ENCODE data around the gene GPR27. TPM values are rescaled to one million over a fixed set of nuclear protein-coding genes. Genes with fewer than 3 reads are reported as not detected.

The GPR27 gene
- total RNA-seq, 1 donor from 2014 or later = 6.1 TPM

- TF ChIP-seq, protein P1, sequence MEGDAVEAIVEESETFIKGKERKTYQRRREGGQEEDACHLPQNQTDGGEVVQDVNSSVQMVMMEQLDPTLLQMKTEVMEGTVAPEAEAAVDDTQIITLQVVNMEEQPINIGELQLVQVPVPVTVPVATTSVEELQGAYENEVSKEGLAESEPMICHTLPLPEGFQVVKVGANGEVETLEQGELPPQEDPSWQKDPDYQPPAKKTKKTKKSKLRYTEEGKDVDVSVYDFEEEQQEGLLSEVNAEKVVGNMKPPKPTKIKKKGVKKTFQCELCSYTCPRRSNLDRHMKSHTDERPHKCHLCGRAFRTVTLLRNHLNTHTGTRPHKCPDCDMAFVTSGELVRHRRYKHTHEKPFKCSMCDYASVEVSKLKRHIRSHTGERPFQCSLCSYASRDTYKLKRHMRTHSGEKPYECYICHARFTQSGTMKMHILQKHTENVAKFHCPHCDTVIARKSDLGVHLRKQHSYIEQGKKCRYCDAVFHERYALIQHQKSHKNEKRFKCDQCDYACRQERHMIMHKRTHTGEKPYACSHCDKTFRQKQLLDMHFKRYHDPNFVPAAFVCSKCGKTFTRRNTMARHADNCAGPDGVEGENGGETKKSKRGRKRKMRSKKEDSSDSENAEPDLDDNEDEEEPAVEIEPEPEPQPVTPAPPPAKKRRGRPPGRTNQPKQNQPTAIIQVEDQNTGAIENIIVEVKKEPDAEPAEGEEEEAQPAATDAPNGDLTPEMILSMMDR (IDR thresholded peaks at IDR 0.05; ENCODE audit: unreplicated experiment) = no peak
- Mint-ChIP-seq H3K27ac (no peak overlapping the region), H3K27me3 (peaks cover 55% of the 10 kb centered on the region), H3K4me1 (ENCODE audit: low read depth) (no peaks in the 10 kb centered on the region), H3K36me3 (ENCODE audit: insufficient read depth) (no peaks in the 10 kb centered on the region), H3K9me3 (ENCODE audit: low read depth) (no peaks in the 10 kb centered on the region), H3K4me3 (ENCODE audit: low read depth) (no peak overlapping the region)
- no peak for DNase-seq (ENCODE audit: low spot score, unreplicated experiment)
These were observed 38.0 kb downstream of the GPR27 start for GRCh38 chr3:71791634-71792033.

GRCh38 chr3:71796290-71796689 lies 42.6 kb downstream of the GPR27 start:
- H3K4me3 Mint-ChIP-seq (ENCODE audit: low read depth) = no peak overlapping the region
- H3K27me3 Mint-ChIP-seq = peaks cover 35% of the 10 kb centered on the region
- DNase-seq (ENCODE audit: low spot score, unreplicated experiment) = no peak
- no peaks in the 10 kb centered on the region for H3K4me1 Mint-ChIP-seq (ENCODE audit: low read depth)
- no peaks in the 10 kb centered on the region for H3K36me3 Mint-ChIP-seq (ENCODE audit: insufficient read depth)
- no peak overlapping the region for H3K27ac Mint-ChIP-seq
- H3K9me3 Mint-ChIP-seq (ENCODE audit: low read depth) = no peaks in the 10 kb centered on the region
- TF ChIP-seq, protein P1 (IDR thresholded peaks at IDR 0.05; ENCODE audit: unreplicated experiment) = no peak

- DNase-seq (ENCODE audit: low spot score, unreplicated experiment) = no peak
- Mint-ChIP-seq H3K4me1 (ENCODE audit: low read depth) (no peaks in the 10 kb centered on the region), H3K27ac (no peak overlapping the region), H3K36me3 (ENCODE audit: insufficient read depth) (no peaks in the 10 kb centered on the region), H3K4me3 (ENCODE audit: low read depth) (no peak overlapping the region), H3K9me3 (ENCODE audit: low read depth) (no peaks in the 10 kb centered on the region), H3K27me3 (peaks cover 28% of the 10 kb centered on the region)
- TF ChIP-seq, protein P1 (IDR thresholded peaks at IDR 0.05; ENCODE audit: unreplicated experiment) = no peak
These were observed 43.8 kb downstream of the GPR27 start for GRCh38 chr3:71797455-71797854.

DNA sequence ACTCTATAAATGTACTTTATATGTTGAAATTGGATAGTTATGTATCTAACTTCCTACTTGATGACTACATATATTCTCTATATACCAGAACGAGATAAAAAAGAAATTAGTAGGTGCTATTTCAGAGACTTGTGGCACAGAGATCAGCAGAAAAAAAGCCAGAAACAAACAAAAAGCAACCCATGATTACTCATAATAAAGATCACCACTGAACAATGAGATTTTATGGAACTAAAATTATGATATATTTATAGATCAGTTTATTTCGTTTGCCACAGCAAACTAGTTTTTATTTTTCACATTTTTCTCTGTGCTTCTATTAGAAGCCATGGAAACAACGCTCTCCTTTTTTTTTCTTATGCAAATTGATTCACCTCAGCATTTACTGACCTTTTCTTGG lies 46.4 kb downstream of the GPR27 start:
- no peak for DNase-seq (ENCODE audit: low spot score, unreplicated experiment)
- H3K9me3 Mint-ChIP-seq (ENCODE audit: low read depth) = no peaks in the 10 kb centered on the region
- H3K27ac Mint-ChIP-seq = no peak overlapping the region
- no peaks in the 10 kb centered on the region for H3K36me3 Mint-ChIP-seq (ENCODE audit: insufficient read depth)
- H3K4me3 Mint-ChIP-seq (ENCODE audit: low read depth) = no peak overlapping the region
- TF ChIP-seq, protein P1 (IDR thresholded peaks at IDR 0.05; ENCODE audit: unreplicated experiment) = no peak
- H3K27me3 Mint-ChIP-seq = peaks cover 24% of the 10 kb centered on the region
- H3K4me1 Mint-ChIP-seq (ENCODE audit: low read depth) = no peaks in the 10 kb centered on the region

- TF ChIP-seq, protein P1 (IDR thresholded peaks at IDR 0.05; ENCODE audit: unreplicated experiment) = no peak
- Mint-ChIP-seq H3K4me1 (ENCODE audit: low read depth) (no peaks in the 10 kb centered on the region), H3K36me3 (ENCODE audit: insufficient read depth) (no peaks in the 10 kb centered on the region), H3K27ac (no peak overlapping the region), H3K9me3 (ENCODE audit: low read depth) (no peaks in the 10 kb centered on the region), H3K4me3 (ENCODE audit: low read depth) (no peak overlapping the region), H3K27me3 (peaks cover 16% of the 10 kb centered on the region)
- no peak for DNase-seq (ENCODE audit: low spot score, unreplicated experiment)
These were observed 48.3 kb downstream of the GPR27 start for GRCh38 chr3:71801986-71802385.

Data from progenitor cell of endocrine pancreas (in vitro differentiated cells).